Esophagus muscularis mucosa (tissue), 4 donors: ENCODE results near the gene AGPS. TPM values are rescaled to one million over a fixed set of nuclear protein-coding genes. Genes with fewer than 3 reads are reported as not detected.
"Not testable (repeated sequence)": the region's sequence is repeated elsewhere in the genome, so short reads cannot be mapped to it uniquely, and the experiment has no call there.

ENCODE experiments used
- DNase-seq: peaks from one replicate; pipeline ENCODE4 v3.0.0-alpha.2; 2017; ENCODE audit errors: extremely low spot score
- H3K27ac ChIP-seq, 4 donors: fragments of 200-600 bp; sonication (generic); replicated peaks in 1 of 4; 1 replicate in 3 of 4; 2 replicates in 1 of 4; pipeline ENCODE4 v1.5.1; 2016 to 2019; ENCODE audit warnings: mild to moderate bottlenecking in 1 of 4
- H3K27me3 ChIP-seq, 4 donors: fragments of 200-600 bp; sonication (generic); one replicate each; pipeline versions ENCODE4 v1.5.1 to v1.6.0; 2016 to 2019
- H3K36me3 ChIP-seq, 4 donors: fragments of 200-600 bp; sonication (generic); one replicate each; pipeline ENCODE4 v1.5.1; 2016 to 2019
- H3K4me1 ChIP-seq, 4 donors: fragments of 200-600 bp; sonication (generic); one replicate each; pipeline ENCODE4 v1.5.1; 2016 to 2019
- H3K4me3 ChIP-seq, 4 donors: fragments of 200-600 bp; sonication (generic); 1 replicate in 2 of 4; 2 replicates in 2 of 4; pipeline ENCODE4 v1.5.1; 2016 to 2019; ENCODE audit warnings: mild to moderate bottlenecking in 4 of 4, moderate library complexity in 1 of 4
- H3K9me3 ChIP-seq, 4 donors: fragments of 200-600 bp; sonication (generic); 1 replicate in 3 of 4; 2 replicates in 1 of 4; pipeline ENCODE4 v1.5.1; 2016 to 2019
- CTCF ChIP-seq, 3 experiments: fragments of 200-600 bp in 2 of 3; fragments of 450-650 bp in 1 of 3; sonication (generic) in 2 of 3; IDR thresholded peaks; one replicate each; pipeline ENCODE4 v1.5.1; 2017 to 2019; ENCODE audit warnings: antibody characterized with exemption in 3 of 3, mild to moderate bottlenecking in 2 of 3, moderate library complexity in 1 of 3
- EP300 ChIP-seq: sonication (generic); formaldehyde crosslinking; IDR thresholded peaks from one replicate; pipeline ENCODE4 v1.6.1; 2017; ENCODE audit warnings: antibody characterized with exemption
- POLR2A ChIP-seq: fragments of 450-650 bp; IDR thresholded peaks from one replicate; pipeline ENCODE4 v1.6.1; 2017; ENCODE audit warnings: antibody characterized with exemption, moderate library complexity, mild to moderate bottlenecking, low read depth
- POLR2AphosphoS5 ChIP-seq, 2 donors: sonication (generic); formaldehyde crosslinking; IDR thresholded peaks; one replicate each; pipeline ENCODE4 v1.6.1; 2017; ENCODE audit warnings: antibody characterized with exemption in 2 of 2
- WGBS: methylation state at CpG from one replicate; pipeline ENCODE4 v1.1.5; 2018; 5-methylcytosine and 5-hydroxymethylcytosine counted together
- intact Hi-C: fragments of 100-400 bp; cut with DNase I; formaldehyde crosslinking; loops from one replicate; pipeline ENCODE4 v1.15.1; 2023
- total RNA-seq, 4 donors: library from RNA; depleted of rRNA; stranded (reverse); fragments of >200 nt; gene quantifications; one replicate each; pipeline versions ENCODE4 v1.1.0 to v1.2.1, GENCODE V29; 2016

AGPS gene
- total RNA-seq, 4 donors from 2014 or later = 26.3 to 46.1 (median 37.0) TPM

- Histone ChIP-seq H3K4me3 (no peak overlapping the region), H3K36me3 (no peaks in the 10 kb centered on the region), H3K27ac (no peak overlapping the region), H3K27me3 (no peaks in the 10 kb centered on the region), H3K4me1 (peaks cover 5 to 15% (median 14%) of the 10 kb centered on the region in 4 donors), H3K9me3 (no peaks in the 10 kb centered on the region)
- TF ChIP-seq CTCF (IDR thresholded peaks at IDR 0.05) (no peak), POLR2AphosphoS5 (IDR thresholded peaks at IDR 0.05) (no peak), POLR2A (no peak), EP300 (no peak)
- no peak for DNase-seq
- intact Hi-C loops = no loop called here
Measured at GRCh38 chr2:177549171-177549570, 156.6 kb downstream of the AGPS start.

GRCh38 chr2:177550264-177551200 lies 158.0 kb downstream of the AGPS start:
- H3K4me1 ChIP-seq = peaks cover 5 to 15% (median 14%) of the 10 kb centered on the region in 4 donors
- WGBS = 74% methylated on average over 5 of the region's 5 CpGs
- intact Hi-C loops = loop anchor here (5.0 kb wide), 2 partner anchors 52 to 213 kb away; no protein-coding TSS in a partner anchor
- H3K36me3 ChIP-seq = no peaks in the 10 kb centered on the region
- no peak for DNase-seq
- no peaks in the 10 kb centered on the region for H3K9me3 ChIP-seq
- no peak for TF ChIP-seq EP300
- no peaks in the 10 kb centered on the region for H3K27me3 ChIP-seq
- H3K27ac ChIP-seq = no peak overlapping the region
- no peak overlapping the region for H3K4me3 ChIP-seq

GRCh38 chr2:177551360-177551759 lies 158.8 kb downstream of the AGPS start:
- not testable (repeated sequence) for DNase-seq, H3K36me3 ChIP-seq, H3K4me3 ChIP-seq, H3K9me3 ChIP-seq, H3K27me3 ChIP-seq, H3K27ac ChIP-seq
- 93% methylated on average over 4 of the region's 4 CpGs for WGBS
- intact Hi-C loops = loop anchor here (5.0 kb wide), 2 partner anchors 51 to 214 kb away; no protein-coding TSS in a partner anchor
- H3K4me1 ChIP-seq = peaks cover 5 to 15% (median 14%) of the 10 kb centered on the region in 4 donors

- peaks cover 5 to 15% (median 14%) of the 10 kb centered on the region in 4 donors for H3K4me1 ChIP-seq
- no peak for TF ChIP-seq EP300
- TF ChIP-seq POLR2AphosphoS5 (IDR thresholded peaks at IDR 0.05) = no peak
- no peak for TF ChIP-seq CTCF (IDR thresholded peaks at IDR 0.05)
- TF ChIP-seq POLR2A = no peak
- 85% methylated on average over 5 of the region's 13 CpGs for WGBS
- H3K4me3 ChIP-seq = peak overlapping the region; percentile 74 to 91 (median 82)
- intact Hi-C loops = loop anchor here (5.0 kb wide), 2 partner anchors 50 to 215 kb away; no protein-coding TSS in a partner anchor
- peak overlapping the region; percentile 91 to 95 (median 93) for H3K27ac ChIP-seq
- no peaks in the 10 kb centered on the region for H3K27me3 ChIP-seq
- no peak for DNase-seq
- no peaks in the 10 kb centered on the region for H3K9me3 ChIP-seq
- H3K36me3 ChIP-seq = no peaks in the 10 kb centered on the region
Measured at GRCh38 chr2:177551989-177552421, 159.4 kb downstream of the AGPS start.

- H3K27me3 ChIP-seq = no peaks in the 10 kb centered on the region
- TF ChIP-seq POLR2AphosphoS5 (IDR thresholded peaks at IDR 0.05) = peak; percentile 54 to 75
- no peak for TF ChIP-seq EP300
- TF ChIP-seq CTCF (IDR thresholded peaks at IDR 0.05) = no peak
- intact Hi-C loops = loop anchor here (5.0 kb wide), 2 partner anchors 50 to 215 kb away; no protein-coding TSS in a partner anchor
- no peaks in the 10 kb centered on the region for H3K36me3 ChIP-seq
- H3K4me1 ChIP-seq = peaks cover 5 to 15% (median 14%) of the 10 kb centered on the region in 4 donors
- peak overlapping the region; percentile 91 to 95 (median 93) for H3K27ac ChIP-seq
- 0% methylated on average over 13 of the region's 64 CpGs for WGBS
- H3K9me3 ChIP-seq = no peaks in the 10 kb centered on the region
- peak overlapping the region; percentile 74 to 91 (median 82) for H3K4me3 ChIP-seq
- DNase-seq = peak; percentile 97
Measured at GRCh38 chr2:177552422-177553175, 160.0 kb downstream of the AGPS start.
